GM12872 (cell line): Measurements from ENCODE around the gene CSNK2A1.

Source experiments
- TF ChIP-seq, protein P1 (sequence below): IDR thresholded peaks from 3 replicates; pipeline ENCODE4 v1.5.1; 2011; ENCODE audit warnings: low read depth, mild to moderate bottlenecking, low read length, moderate library complexity; ENCODE audit not compliant: insufficient read depth

CSNK2A1 gene

DNA sequence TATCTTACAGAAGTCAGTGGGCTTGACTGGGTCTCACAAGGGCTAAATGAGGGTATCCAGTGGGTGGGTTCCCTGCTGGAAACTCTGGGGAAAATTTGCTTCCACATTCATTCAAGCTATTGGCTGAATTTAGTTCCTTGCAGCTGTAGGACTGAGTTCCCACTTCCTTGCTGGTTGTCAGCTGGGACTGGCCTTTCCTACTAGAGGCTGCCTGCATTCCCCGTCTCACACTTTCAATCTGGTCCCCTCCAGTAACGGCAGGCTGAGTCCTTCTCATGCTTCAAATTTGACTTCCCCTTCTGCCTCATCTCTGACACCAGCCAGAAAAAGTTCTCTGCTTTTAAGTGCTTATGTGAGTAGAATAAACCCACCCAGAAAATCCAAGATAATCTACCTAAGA, 4.4 kb downstream of the CSNK2A1 start:
- TF ChIP-seq, protein P1, sequence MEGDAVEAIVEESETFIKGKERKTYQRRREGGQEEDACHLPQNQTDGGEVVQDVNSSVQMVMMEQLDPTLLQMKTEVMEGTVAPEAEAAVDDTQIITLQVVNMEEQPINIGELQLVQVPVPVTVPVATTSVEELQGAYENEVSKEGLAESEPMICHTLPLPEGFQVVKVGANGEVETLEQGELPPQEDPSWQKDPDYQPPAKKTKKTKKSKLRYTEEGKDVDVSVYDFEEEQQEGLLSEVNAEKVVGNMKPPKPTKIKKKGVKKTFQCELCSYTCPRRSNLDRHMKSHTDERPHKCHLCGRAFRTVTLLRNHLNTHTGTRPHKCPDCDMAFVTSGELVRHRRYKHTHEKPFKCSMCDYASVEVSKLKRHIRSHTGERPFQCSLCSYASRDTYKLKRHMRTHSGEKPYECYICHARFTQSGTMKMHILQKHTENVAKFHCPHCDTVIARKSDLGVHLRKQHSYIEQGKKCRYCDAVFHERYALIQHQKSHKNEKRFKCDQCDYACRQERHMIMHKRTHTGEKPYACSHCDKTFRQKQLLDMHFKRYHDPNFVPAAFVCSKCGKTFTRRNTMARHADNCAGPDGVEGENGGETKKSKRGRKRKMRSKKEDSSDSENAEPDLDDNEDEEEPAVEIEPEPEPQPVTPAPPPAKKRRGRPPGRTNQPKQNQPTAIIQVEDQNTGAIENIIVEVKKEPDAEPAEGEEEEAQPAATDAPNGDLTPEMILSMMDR, result no peak

DNA sequence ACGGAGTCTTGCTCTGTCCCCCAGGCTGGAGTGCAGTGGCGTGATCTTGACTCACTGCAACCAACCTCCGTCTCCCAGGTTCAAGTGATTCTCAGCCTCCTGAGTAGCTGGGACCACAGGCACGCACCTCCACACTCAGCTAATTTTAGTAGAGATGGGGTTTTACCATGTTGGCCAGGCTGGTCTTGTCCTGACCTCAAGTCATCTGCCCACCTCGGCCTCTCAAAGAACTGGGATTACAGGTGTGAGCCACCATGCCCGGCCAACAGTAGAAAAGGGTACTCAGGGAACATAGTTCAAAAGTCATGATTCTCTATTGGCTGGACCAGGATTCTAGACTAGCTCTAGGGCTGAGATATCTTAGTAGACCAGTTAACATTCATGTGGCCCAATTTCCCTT, 5.6 kb downstream of the CSNK2A1 start:
- TF ChIP-seq, protein P1, result no peak

DNA sequence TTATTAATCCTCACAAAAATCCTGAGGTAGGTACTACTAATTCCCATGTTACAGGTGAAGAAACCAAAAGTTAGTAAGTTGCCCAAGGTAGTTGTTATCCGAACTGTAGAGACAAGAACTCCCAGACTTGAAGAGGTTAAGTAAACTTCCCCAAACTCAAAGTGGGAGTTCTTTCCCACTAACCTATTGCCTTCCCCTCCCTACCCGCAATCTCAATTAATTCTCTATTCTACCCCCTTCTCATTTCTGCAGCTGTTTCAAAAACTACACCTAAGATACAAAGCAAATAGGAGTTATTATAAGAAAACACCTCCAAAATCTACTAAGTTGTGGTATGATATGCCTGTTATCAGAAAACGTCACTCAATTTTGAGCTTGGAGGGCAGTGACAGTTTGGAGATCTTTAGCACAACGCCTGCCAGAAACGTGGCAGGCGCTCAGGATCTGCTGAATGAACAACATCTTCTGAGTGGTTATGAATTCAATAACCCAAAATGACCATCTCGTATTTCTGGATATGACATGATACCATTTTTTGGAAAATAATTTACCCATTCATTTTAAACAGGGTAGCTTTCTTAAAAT, 7.1 kb downstream of the CSNK2A1 start:
- TF ChIP-seq, protein P1, result no peak

DNA sequence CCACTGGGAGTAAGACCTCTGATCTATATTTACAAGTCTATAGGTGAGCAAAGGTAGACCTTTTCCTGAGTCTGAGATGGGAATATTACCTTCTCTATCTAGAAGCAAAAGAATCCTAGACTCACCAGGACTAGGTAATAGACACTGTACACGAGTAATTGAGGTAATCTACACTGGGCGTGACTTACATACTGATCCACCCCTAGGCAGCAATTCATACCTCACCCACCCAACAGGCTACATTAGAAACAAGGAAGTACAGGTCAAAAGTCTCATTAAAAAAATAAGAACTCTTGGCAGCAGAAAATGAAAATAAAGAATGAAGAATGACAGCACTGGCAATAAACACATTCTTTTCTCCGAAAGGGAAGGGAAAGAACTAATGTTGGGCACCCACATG, 7.6 kb downstream of the CSNK2A1 start:
- TF ChIP-seq, protein P1, result no peak

DNA sequence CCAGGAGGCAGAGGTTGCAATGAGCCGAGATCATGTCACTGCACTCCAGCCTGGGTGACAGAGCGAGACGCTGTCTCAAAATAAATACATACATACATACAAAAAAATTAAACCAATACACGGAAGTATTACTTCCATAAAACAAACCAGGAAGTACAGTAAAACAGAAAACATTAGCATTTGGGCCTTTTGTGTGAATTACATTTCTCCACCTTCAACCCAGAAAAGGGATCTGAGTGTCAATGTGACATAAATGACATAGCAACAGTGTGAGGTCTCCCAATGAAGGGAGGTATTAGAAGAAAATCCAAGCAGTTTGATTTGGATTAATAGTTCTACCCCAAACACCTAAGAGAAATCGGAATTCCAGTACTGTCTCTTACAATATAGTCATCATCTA, 10.1 kb downstream of the CSNK2A1 start:
- TF ChIP-seq, protein P1, result no peak

DNA sequence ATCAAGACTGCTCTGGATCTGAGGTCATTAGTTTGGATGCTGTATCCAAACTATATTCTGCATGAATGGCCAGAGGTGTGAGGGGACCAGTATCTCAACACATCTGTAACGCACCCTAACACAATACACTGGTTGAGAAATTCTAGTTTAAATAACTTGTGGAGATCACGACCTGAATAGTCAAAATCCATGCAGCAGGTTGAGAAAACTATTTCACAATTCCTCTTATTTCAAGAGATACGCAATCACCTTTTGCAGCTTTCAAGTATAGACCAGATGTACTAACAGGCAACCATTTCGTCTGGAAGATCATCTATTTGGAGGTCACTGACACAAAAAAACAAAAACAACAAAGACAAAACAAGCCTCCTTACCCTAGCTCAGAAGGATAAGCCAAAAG, 11.1 kb downstream of the CSNK2A1 start:
- TF ChIP-seq, protein P1, result no peak

DNA sequence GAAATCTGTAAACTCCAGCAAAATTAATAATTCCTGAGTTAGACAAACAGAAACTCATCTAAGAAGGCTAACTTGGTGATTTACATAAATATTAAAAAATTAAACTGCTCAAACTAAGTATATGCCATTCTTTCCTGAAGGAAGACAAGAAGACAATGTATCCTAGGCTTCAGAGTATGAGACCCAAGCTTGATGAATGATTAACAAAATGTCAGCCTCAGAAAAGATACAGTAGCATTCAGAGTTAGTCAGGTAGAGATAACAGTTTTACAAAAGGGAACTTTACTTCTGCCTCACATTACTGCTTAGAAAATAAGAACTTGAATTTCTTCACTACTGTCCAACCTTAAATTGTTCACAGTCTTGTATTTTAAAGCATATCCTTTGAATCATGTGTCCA, 12.0 kb downstream of the CSNK2A1 start:
- TF ChIP-seq, protein P1, result no peak

DNA sequence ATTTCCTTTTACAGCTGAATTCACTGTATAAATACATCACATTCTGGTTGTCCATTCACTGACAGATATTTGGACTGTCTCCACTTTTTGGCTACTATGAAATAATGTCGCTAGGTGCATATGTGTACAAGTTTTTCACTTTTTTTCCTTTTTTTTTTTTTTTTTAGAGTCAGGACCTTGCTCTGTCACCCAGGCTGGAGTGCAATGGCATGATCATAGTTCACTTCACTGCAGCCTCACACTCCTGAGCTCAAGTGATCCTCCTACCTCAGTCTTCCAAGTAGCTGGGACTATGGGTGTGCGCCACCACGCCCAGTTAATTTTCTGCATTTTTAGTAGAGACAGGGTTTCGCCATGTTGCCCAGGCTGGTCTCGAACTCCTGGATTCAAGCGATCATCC, 13.3 kb downstream of the CSNK2A1 start:
- TF ChIP-seq, protein P1, result no peak
